Suprapubic skin (tissue), 4 donors: ENCODE measurements around the gene LPP. TPM values are rescaled to one million over a fixed set of nuclear protein-coding genes. Genes with fewer than 3 reads are reported as not detected.
A peak's percentile ranks its signal among the peaks of the same experiment; 100 is the strongest.

Experiments
- DNase-seq, 2 donors: peaks; one replicate each; pipeline ENCODE4 v3.0.0-alpha.2; 2019; ENCODE audit warnings: low spot score in 2 of 2
- H3K27ac ChIP-seq: fragments of 200-600 bp; sonication (generic); one replicate; pipeline ENCODE4 v1.5.1; 2019
- H3K27me3 ChIP-seq: fragments of 200-600 bp; sonication (generic); one replicate; pipeline ENCODE4 v1.5.1; 2019
- H3K36me3 ChIP-seq: fragments of 200-600 bp; sonication (generic); one replicate; pipeline ENCODE4 v1.5.1; 2019
- H3K4me1 ChIP-seq: fragments of 200-600 bp; sonication (generic); one replicate; pipeline ENCODE4 v1.5.1; 2019
- H3K4me3 ChIP-seq: fragments of 200-600 bp; sonication (generic); one replicate; pipeline ENCODE4 v1.5.1; 2019; ENCODE audit warnings: mild to moderate bottlenecking
- H3K9me3 ChIP-seq: fragments of 200-600 bp; sonication (generic); one replicate; pipeline ENCODE4 v1.5.1; 2019
- CTCF ChIP-seq, 2 donors: fragments of 200-600 bp in 1 of 2; fragments of 450-650 bp in 1 of 2; sonication (generic) in 1 of 2; IDR thresholded peaks; one replicate each; pipeline ENCODE4 v1.5.1; 2016 to 2019; ENCODE audit warnings: antibody characterized with exemption in 2 of 2, mild to moderate bottlenecking in 1 of 2, moderate library complexity in 1 of 2
- EP300 ChIP-seq: sonication (generic); formaldehyde crosslinking; IDR thresholded peaks from one replicate; pipeline ENCODE4 v1.6.1; 2017; ENCODE audit warnings: antibody characterized with exemption
- POLR2A ChIP-seq, 2 donors: fragments of 450-650 bp; IDR thresholded peaks; one replicate each; pipeline ENCODE4 v1.6.1; 2017; ENCODE audit warnings: antibody characterized with exemption in 2 of 2, mild to moderate bottlenecking in 2 of 2, moderate library complexity in 2 of 2
- POLR2AphosphoS5 ChIP-seq, 3 donors: sonication (generic); formaldehyde crosslinking; IDR thresholded peaks; one replicate each; pipeline ENCODE4 v1.6.1; 2017; ENCODE audit warnings: antibody characterized with exemption in 3 of 3
- WGBS: methylation state at CpG from one replicate; pipeline ENCODE4 v1.1.5; 2018; 5-methylcytosine and 5-hydroxymethylcytosine counted together
- total RNA-seq, 4 donors: library from RNA; depleted of rRNA; stranded (reverse); fragments of >200 nt; gene quantifications; one replicate each; pipeline ENCODE4 v1.1.0, GENCODE V29; 2016

LPP gene
- total RNA-seq, 4 donors from 2014 or later, result 56.8 to 127 (median 84.2) TPM

- Histone ChIP-seq H3K4me1 (peaks cover 41% of the 10 kb centered on the region), H3K27ac (peak overlapping the region; percentile 61), H3K9me3 (no peaks in the 10 kb centered on the region), H3K36me3 (no peaks in the 10 kb centered on the region), H3K4me3 (no peak overlapping the region), H3K27me3 (no peaks in the 10 kb centered on the region)
- WGBS, result 87% methylated on average over 5 of the region's 5 CpGs
- TF ChIP-seq CTCF (IDR thresholded peaks at IDR 0.05), result no peak
- DNase-seq, result no peak
Measured at GRCh38 chr3:188271226-188271914, 117.4 kb downstream of the LPP start.

- WGBS, result 89% methylated on average over 12 of the region's 12 CpGs
- Histone ChIP-seq H3K4me3 (no peak overlapping the region), H3K27ac (no peak overlapping the region), H3K36me3 (no peaks in the 10 kb centered on the region), H3K4me1 (peaks cover 32% of the 10 kb centered on the region), H3K27me3 (no peaks in the 10 kb centered on the region), H3K9me3 (no peaks in the 10 kb centered on the region)
- no peak for DNase-seq
- TF ChIP-seq EP300 (no peak), POLR2AphosphoS5 (IDR thresholded peaks at IDR 0.05) (no peak), POLR2A (IDR thresholded peaks at IDR 0.05) (no peak), CTCF (IDR thresholded peaks at IDR 0.05) (no peak)
Measured at GRCh38 chr3:188272481-188273372, 118.8 kb downstream of the LPP start.

- H3K9me3 ChIP-seq, result no peaks in the 10 kb centered on the region
- H3K27me3 ChIP-seq, result no peaks in the 10 kb centered on the region
- H3K4me3 ChIP-seq, result no peak overlapping the region
- WGBS, result 78% methylated on average over 4 of the region's 4 CpGs
- no peaks in the 10 kb centered on the region for H3K36me3 ChIP-seq
- DNase-seq, result no peak
- no peak overlapping the region for H3K27ac ChIP-seq
- peaks cover 39% of the 10 kb centered on the region for H3K4me1 ChIP-seq
- no peak for TF ChIP-seq POLR2AphosphoS5 (IDR thresholded peaks at IDR 0.05)
- no peak for TF ChIP-seq CTCF (IDR thresholded peaks at IDR 0.05)
- TF ChIP-seq EP300, result no peak
- TF ChIP-seq POLR2A (IDR thresholded peaks at IDR 0.05), result no peak
Measured at GRCh38 chr3:188274249-188274915, 120.4 kb downstream of the LPP start.

- TF ChIP-seq POLR2A (IDR thresholded peaks at IDR 0.05) (no peak), EP300 (no peak), CTCF (IDR thresholded peaks at IDR 0.05) (no peak), POLR2AphosphoS5 (IDR thresholded peaks at IDR 0.05) (no peak)
- H3K4me3 ChIP-seq, result no peak overlapping the region
- H3K9me3 ChIP-seq, result no peaks in the 10 kb centered on the region
- DNase-seq, result no peak
- H3K27me3 ChIP-seq, result no peaks in the 10 kb centered on the region
- H3K4me1 ChIP-seq, result peaks cover 28% of the 10 kb centered on the region
- H3K36me3 ChIP-seq, result no peaks in the 10 kb centered on the region
- 86% methylated on average over 3 of the region's 3 CpGs for WGBS
- no peak overlapping the region for H3K27ac ChIP-seq
Measured at GRCh38 chr3:188276375-188276774, 122.4 kb downstream of the LPP start.
